GM18867 (cell line): Measurements from ENCODE around the gene HMOX2.

Source experiments
- ATAC-seq: cut with Tn5 transposase; IDR thresholded peaks from one replicate; pipeline ENCODE4 v1.9.1; 2021; ENCODE audit warnings: mild to moderate bottlenecking, moderate library complexity; ENCODE audit not compliant: unreplicated experiment

Gene HMOX2

GRCh38 chr16:4522051-4522581 is 45.9 kb downstream of the HMOX2 start:
- no peak for ATAC-seq

GRCh38 chr16:4523686-4524085 is 47.5 kb downstream of the HMOX2 start:
- ATAC-seq: no peak

- no peak for ATAC-seq
Observed at GRCh38 chr16:4524571-4524970, 48.4 kb downstream of the HMOX2 start.

GRCh38 chr16:4525069-4525468 is 48.9 kb downstream of the HMOX2 start:
- no peak for ATAC-seq

- ATAC-seq: no peak
Observed at GRCh38 chr16:4525634-4526277, 49.6 kb downstream of the HMOX2 start.

GRCh38 chr16:4529085-4530060 is 53.2 kb downstream of the HMOX2 start:
- ATAC-seq: no peak

GRCh38 chr16:4531811-4532210 is 55.6 kb downstream of the HMOX2 start:
- no peak for ATAC-seq

GRCh38 chr16:4532238-4532637 is 56.0 kb downstream of the HMOX2 start:
- no peak for ATAC-seq

- ATAC-seq: no peak
Observed at GRCh38 chr16:4533490-4533889, 57.3 kb downstream of the HMOX2 start.

GRCh38 chr16:4534151-4534790 is 58.1 kb downstream of the HMOX2 start:
- no peak for ATAC-seq

- ATAC-seq: no peak
Observed at GRCh38 chr16:4535627-4536108, 59.5 kb downstream of the HMOX2 start.

GRCh38 chr16:4536391-4537106 is 60.4 kb downstream of the HMOX2 start:
- no peak for ATAC-seq

GRCh38 chr16:4537376-4538343 is 61.5 kb downstream of the HMOX2 start:
- ATAC-seq: no peak

- ATAC-seq: peak; percentile 78
Observed at GRCh38 chr16:4538350-4539235, 62.4 kb downstream of the HMOX2 start, which contains the start of gene CDIP1. Gene CDIP1, minus strand, starts transcription at chr16:4538773. Its CDS starts 24,643 bp downstream, at chr16:4514130.

- ATAC-seq: no peak
Observed at GRCh38 chr16:4539716-4540284, 63.6 kb downstream of the HMOX2 start.

GRCh38 chr16:4544473-4544872 is 68.3 kb downstream of the HMOX2 start:
- ATAC-seq: no peak

- no peak for ATAC-seq
Observed at GRCh38 chr16:4548124-4548523, 71.9 kb downstream of the HMOX2 start.

GRCh38 chr16:4550591-4550990 is 74.4 kb downstream of the HMOX2 start:
- ATAC-seq: no peak
